GM21423 (cell line): ENCODE results near the gene DPF3.
"Not testable (repeated sequence)": the region's sequence is repeated elsewhere in the genome, so short reads cannot be mapped to it uniquely, and the experiment has no call there.

Experiments used
- ATAC-seq: cut with Tn5 transposase; IDR thresholded peaks from one replicate; pipeline ENCODE4 v1.9.1; 2021; ENCODE audit warnings: mild to moderate bottlenecking, moderate library complexity; ENCODE audit not compliant: unreplicated experiment

DPF3 gene

GRCh38 chr14:72881543-72881942, 12.4 kb downstream of the DPF3 start:
- ATAC-seq, result no peak

GRCh38 chr14:72880820-72881219, 13.1 kb downstream of the DPF3 start:
- ATAC-seq, result no peak

DNA sequence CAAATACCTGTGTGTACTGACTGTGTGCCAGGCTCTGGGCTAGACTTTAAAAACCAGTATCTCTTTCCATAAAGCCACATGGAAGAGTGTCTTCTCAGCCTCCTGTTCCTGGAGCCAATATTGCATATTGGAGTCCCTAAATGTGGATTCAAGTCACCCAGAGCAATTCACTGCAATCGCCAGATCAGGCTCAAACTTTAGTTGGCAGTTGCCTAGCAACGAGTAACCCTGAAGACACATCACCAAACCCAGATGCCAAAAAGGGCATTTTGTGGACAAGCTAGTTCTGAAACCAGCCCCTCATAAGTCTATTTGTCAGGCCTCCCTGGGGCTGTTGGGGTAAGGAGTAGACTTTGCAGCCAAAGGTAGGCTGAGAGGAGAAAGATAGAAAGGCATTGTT, 13.7 kb downstream of the DPF3 start:
- ATAC-seq, result no peak

DNA sequence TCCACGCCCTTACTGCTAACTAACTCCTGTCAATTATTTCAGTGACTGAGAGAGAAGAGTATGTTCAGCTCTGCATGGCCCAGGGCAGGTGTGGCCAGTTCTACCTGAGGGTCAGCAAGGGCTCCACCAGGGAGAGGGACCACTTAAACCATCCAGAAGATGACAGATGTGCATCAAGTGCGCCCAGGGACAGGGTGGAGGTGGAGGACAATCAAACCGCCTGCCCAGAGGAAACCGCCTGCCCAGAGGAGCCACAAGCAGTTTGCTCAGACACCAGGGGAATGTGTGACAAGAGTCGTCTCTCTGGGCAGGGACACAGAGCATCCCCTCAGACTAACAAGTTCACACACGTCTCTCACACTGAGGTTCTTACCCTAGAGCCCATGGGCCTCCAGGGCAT, 14.5 kb downstream of the DPF3 start:
- no peak for ATAC-seq

DNA sequence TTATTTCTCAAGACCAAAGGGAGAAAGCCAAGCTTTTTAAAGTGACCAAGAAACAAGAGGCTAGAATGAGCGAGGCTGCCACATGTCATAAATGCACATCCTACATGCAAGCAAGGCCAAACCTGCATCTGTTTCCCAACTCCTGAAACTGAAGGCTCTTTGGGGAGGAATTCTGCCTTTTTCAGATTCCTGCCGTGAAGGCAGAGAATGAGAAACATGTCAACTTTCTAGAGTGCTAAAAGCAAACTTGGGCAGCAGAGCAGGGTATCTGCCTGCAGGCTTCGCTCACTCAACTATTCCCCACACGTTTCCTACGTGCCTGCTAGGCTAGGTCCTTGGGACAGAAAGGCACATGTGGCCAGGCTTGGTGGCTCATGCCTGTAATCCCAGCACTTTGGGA, 15.2 kb downstream of the DPF3 start:
- no peak for ATAC-seq

DNA sequence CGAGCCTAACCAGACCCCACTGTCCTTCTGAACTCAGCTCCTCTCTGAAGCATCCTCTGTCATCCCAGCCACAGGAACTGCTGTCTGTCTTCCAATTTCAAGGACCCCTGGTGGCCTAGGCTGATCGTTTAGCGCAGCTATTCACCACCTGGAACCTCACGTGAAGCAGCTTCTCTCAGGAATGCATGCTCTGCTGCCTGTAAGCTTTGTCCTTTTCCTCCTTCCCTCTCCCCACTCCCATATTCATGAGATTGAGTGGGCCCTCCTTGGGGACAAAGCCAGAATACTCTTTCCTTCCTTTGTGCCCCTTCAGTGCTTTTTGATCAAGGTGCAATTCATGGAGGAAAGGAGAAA, 17.2 kb downstream of the DPF3 start:
- no peak for ATAC-seq

- ATAC-seq, result no peak
Observed at GRCh38 chr14:72876005-72876709, 17.7 kb downstream of the DPF3 start.

DNA sequence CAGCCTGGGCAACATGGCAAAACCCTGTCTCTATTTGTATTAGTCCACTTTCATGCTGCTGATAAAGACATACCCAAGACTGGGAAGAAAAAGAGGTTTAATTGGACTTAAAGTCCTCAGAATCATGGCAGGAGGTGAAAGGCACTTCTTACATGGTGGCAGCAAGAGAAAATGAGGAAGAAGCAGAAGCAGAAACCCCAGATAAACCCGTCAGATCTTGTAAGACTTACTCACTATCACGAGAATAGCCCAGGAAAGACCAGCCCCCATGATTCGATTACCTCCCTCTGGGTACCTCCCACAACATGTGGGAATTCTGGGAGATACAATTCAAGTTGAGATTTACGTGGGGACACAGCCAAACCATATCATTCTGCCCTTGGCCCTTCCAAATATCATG, 23.0 kb downstream of the DPF3 start:
- not testable (repeated sequence) for ATAC-seq

- ATAC-seq, result no peak
Observed at GRCh38 chr14:72869407-72870329, 24.2 kb downstream of the DPF3 start.

- ATAC-seq, result no peak
Observed at GRCh38 chr14:72868500-72868899, 25.4 kb downstream of the DPF3 start.

DNA sequence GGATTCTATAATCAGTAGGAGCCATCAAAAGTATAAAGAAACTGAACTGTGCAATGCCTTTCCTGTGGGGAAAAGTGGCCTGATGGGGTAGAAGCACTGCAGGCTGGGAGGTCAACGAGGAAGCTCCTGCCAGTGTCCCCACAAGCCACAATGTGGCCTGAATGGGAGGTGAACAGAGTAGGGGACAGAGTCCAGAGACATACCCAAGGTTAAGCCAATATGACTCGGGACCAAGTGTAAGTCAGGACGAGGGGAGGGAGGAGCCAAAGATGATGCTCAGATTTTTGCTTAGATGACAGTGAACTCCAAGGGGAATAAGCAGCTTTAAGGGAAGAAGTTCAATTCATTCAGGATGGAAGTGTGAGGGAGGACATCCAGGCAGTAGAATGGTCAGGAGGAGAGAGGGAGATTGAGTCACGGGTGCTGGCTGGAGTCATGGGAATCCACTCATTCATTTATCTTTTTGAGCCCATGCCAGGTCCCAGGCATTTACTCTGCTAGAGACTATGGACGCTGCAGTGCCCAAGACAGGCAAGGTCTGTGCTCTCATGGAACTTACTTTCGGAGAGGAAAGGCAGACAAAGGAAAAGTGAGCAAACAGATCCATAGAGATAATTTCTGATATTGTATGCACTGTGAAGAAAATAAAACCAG, 29.1 kb downstream of the DPF3 start:
- no peak for ATAC-seq

- ATAC-seq, result no peak
Observed at GRCh38 chr14:72863216-72864006, 30.5 kb downstream of the DPF3 start.

DNA sequence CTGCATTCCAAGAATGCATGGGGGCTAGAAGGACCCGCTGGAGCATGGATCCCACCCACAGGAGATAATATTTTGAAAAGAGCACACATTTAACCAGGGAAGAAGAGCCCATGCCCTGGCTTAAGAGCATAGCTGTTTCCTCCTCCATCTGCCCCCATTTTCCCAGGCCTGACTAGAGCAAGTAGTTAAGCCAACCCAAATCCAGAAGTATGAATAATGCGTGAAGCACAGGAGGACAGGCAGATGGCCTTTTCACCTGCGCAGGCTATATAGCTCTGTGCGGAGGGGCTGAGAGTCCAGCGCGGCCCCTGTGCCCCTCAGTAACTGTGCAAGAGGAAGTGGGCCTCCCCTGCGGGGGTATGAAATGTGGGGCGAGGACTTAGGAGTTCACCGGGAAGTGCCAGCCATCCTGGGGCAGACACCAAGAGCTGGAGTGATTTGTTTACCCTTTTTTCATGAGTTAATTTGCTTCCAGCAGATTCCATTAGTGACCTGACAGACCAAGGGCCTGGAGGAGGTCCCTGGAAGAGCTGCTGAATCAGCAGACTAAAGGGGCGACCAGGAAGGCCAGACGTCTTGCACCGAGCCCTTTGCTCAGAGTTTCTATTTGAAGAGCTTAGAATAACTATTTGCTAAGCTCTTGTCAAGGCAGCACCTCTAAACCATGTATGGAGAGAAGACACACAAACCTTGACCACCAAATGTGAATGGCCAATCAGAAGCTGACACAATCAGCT, 37.2 kb downstream of the DPF3 start:
- no peak for ATAC-seq

DNA sequence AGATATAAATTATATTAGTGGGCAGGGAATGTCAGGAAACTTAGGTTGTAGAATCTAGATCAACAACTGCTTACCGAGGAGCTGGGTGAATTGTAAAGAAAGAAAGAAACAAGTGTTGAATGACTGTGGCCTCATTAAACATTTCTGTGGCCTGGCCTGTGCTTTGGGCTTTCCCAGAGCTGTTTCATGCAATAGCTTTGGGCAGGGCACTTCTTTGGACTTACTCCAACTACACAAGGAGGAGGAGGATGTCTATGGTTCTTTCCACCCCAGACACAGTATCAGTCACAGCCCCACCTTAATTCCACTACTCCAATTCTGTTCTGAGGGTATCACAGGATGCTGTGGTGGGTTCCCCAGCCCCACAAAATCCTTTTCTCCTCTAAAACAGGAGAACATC, 38.0 kb downstream of the DPF3 start:
- no peak for ATAC-seq

- no peak for ATAC-seq
Observed at GRCh38 chr14:72852194-72852593, 41.7 kb downstream of the DPF3 start.

- ATAC-seq, result no peak
Observed at GRCh38 chr14:72851635-72852034, 42.3 kb downstream of the DPF3 start.

DNA sequence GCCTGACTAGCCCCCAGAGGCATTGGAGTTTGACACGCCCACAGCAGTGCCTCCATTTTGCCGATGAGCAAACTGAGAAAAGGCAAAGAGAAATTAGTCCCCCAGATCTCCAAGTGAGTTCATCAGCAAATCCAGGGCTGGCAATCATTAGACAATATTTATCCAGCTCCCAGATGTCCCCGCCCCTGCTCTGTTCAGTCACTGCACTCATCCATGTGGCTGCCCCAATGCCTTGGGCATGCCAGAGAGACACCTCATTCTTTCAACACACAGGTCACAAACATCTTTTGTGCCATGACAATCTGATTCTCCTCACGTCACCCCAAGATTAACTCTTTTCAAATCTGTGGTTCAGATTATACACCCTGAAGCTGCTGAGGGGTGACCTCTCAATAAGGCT, 43.5 kb downstream of the DPF3 start:
- ATAC-seq, result no peak

- no peak for ATAC-seq
Observed at GRCh38 chr14:72849222-72849621, 44.7 kb downstream of the DPF3 start.

- ATAC-seq, result no peak
Observed at GRCh38 chr14:72847721-72848120, 46.2 kb downstream of the DPF3 start.

GRCh38 chr14:72845683-72846082, 48.2 kb downstream of the DPF3 start:
- no peak for ATAC-seq
